H1 (cell line): Measurements from ENCODE around the gene GPR21.

Experiments used
- ATF3 ChIP-seq: IDR thresholded peaks from 2 replicates; pipeline ENCODE4 v1.6.1; 2011; ENCODE audit warnings: low read depth, mild to moderate bottlenecking, low read length; ENCODE audit not compliant: insufficient read depth
- EZH2 ChIP-seq: fragments of 200-600 bp; sonication (generic); IDR thresholded peaks from 2 replicates; pipeline ENCODE4 v1.7.1; 2012; ENCODE audit warnings: low read depth, mild to moderate bottlenecking, moderate library complexity, low read length, inconsistent platforms; ENCODE audit not compliant: severe bottlenecking
- GABPA ChIP-seq: IDR thresholded peaks from 2 replicates; pipeline ENCODE4 v1.6.1; 2011; ENCODE audit warnings: mild to moderate bottlenecking, low read length, moderate library complexity, borderline replicate concordance; ENCODE audit not compliant: insufficient read depth
- JUND ChIP-seq: IDR thresholded peaks from 2 replicates; pipeline ENCODE4 v1.6.1; 2011; ENCODE audit warnings: mild to moderate bottlenecking, improper control_type of control experiment, low read length
- POLR2A ChIP-seq, 2 experiments: IDR thresholded peaks; 1 replicate in 1 of 2; 2 replicates in 1 of 2; pipeline ENCODE4 v1.6.1; 2011; ENCODE audit warnings: low read depth in 2 of 2, low read length in 2 of 2, mild to moderate bottlenecking in 2 of 2; ENCODE audit errors: control extremely low read depth in 1 of 2
- TF ChIP-seq, protein P1 (sequence below), 3 experiments: IDR thresholded peaks; 1 replicate in 2 of 3; 2 replicates in 1 of 3; pipeline versions ENCODE4 v1.5.1 to v1.6.1; 2011; ENCODE audit warnings: low read length in 3 of 3, mild to moderate bottlenecking in 3 of 3, inconsistent platforms in 2 of 3, low read depth in 1 of 3, moderate library complexity in 1 of 3; ENCODE audit not compliant: insufficient read depth in 1 of 3; ENCODE audit errors: control extremely low read depth in 1 of 3
- TF ChIP-seq, protein P2 (sequence below): IDR thresholded peaks from 2 replicates; pipeline ENCODE4 v1.6.1; 2011; ENCODE audit warnings: low read length, improper control_type of control experiment

DNA sequence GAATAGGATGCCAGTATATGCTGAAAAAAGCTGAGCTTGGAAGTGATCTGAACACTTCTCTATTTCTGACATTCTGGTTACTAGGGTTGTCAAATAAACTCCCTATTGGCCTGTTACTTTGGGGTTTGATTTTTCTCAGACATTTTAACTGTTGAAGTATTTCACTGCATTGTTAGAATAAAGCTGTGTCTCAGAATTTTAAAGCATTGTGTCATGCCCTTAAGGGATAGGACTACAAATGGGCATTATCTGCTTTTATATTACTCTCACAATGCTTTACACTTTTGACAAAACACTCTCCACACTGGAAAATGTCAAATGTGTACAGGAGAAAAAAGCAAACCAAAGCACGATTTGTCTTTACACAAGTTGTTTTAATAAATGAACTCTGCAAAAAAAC is 16.8 kb upstream of the GPR21 start:
- TF ChIP-seq, protein P1, sequence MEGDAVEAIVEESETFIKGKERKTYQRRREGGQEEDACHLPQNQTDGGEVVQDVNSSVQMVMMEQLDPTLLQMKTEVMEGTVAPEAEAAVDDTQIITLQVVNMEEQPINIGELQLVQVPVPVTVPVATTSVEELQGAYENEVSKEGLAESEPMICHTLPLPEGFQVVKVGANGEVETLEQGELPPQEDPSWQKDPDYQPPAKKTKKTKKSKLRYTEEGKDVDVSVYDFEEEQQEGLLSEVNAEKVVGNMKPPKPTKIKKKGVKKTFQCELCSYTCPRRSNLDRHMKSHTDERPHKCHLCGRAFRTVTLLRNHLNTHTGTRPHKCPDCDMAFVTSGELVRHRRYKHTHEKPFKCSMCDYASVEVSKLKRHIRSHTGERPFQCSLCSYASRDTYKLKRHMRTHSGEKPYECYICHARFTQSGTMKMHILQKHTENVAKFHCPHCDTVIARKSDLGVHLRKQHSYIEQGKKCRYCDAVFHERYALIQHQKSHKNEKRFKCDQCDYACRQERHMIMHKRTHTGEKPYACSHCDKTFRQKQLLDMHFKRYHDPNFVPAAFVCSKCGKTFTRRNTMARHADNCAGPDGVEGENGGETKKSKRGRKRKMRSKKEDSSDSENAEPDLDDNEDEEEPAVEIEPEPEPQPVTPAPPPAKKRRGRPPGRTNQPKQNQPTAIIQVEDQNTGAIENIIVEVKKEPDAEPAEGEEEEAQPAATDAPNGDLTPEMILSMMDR (IDR thresholded peaks at IDR 0.05; ENCODE audit: control extremely low read depth in 1 of 3, insufficient read depth in 1 of 3, low read depth in 1 of 3, low read length in 3 of 3), result no peak
- TF ChIP-seq POLR2A (IDR thresholded peaks at IDR 0.05; ENCODE audit: control extremely low read depth in 1 of 2, low read depth in 2 of 2, low read length in 2 of 2), result no peak
- TF ChIP-seq GABPA, result no peak
- no peak for TF ChIP-seq JUND
- TF ChIP-seq, protein P2, sequence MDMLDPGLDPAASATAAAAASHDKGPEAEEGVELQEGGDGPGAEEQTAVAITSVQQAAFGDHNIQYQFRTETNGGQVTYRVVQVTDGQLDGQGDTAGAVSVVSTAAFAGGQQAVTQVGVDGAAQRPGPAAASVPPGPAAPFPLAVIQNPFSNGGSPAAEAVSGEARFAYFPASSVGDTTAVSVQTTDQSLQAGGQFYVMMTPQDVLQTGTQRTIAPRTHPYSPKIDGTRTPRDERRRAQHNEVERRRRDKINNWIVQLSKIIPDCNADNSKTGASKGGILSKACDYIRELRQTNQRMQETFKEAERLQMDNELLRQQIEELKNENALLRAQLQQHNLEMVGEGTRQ, result no peak
- TF ChIP-seq ATF3, result no peak
- no peak for TF ChIP-seq EZH2
